Gastrocnemius medialis (tissue), 4 donors: Measurements from ENCODE around the gene ZNF681. TPM values are rescaled to one million over a fixed set of nuclear protein-coding genes. Genes with fewer than 3 reads are reported as not detected.

Experiments used
- total RNA-seq, 4 donors: library from RNA; depleted of rRNA; stranded (reverse); fragments of >200 nt; gene quantifications; one replicate each; pipeline versions ENCODE4 v1.1.0 to v1.2.3, GENCODE V29; 2016

ZNF681 gene
- total RNA-seq, 4 donors from 2014 or later, result 0.07 to 0.25 (median 0.19) TPM

Other genes with a start within 250 kb of the ZNF681 start
- 1 to 10 TPM; 1.2 to 2.5 (median 1.5) TPM for gene ZNF675, start 71.7 kb downstream of the ZNF681 start, total RNA-seq
- under 1 TPM in 1 of 4 donors, not detected in 3; 0.33 TPM for gene ZNF726, start 156.0 kb upstream of the ZNF681 start, total RNA-seq